Fibroblast of skin of abdomen (primary cell): ENCODE data around the gene NDUFS6.
"Not testable (repeated sequence)": the region's sequence is repeated elsewhere in the genome, so short reads cannot be mapped to it uniquely, and the experiment has no call there.

Experiments used
- DNase-seq: peaks from one replicate; pipeline ENCODE4 v3.0.0-alpha.2; 2013

NDUFS6 gene

GRCh38 chr5:1799110-1799601 is 2.1 kb upstream of the NDUFS6 start:
- DNase-seq, result no peak

GRCh38 chr5:1799602-1800471 is 1.4 kb upstream of the NDUFS6 start, which contains the start of gene MRPL36:
Gene MRPL36, minus strand, starts transcription at chr5:1799837. Its CDS starts 902 bp downstream, at chr5:1798935.
- peak; percentile 90 for DNase-seq

- DNase-seq, result no peak
Observed at GRCh38 chr5:1800472-1801221, 560 bp upstream of the NDUFS6 start.

- no peak for DNase-seq
Observed at GRCh38 chr5:1801967-1802295, 724 bp downstream of the NDUFS6 start.

- DNase-seq, result no peak
Observed at GRCh38 chr5:1803192-1803591, 2.0 kb downstream of the NDUFS6 start.

- DNase-seq, result no peak
Observed at GRCh38 chr5:1804001-1804690, 2.9 kb downstream of the NDUFS6 start.

- no peak for DNase-seq
Observed at GRCh38 chr5:1805326-1805725, 4.1 kb downstream of the NDUFS6 start.

- DNase-seq, result no peak
Observed at GRCh38 chr5:1805736-1806135, 4.5 kb downstream of the NDUFS6 start.

GRCh38 chr5:1806199-1806598 is 5.0 kb downstream of the NDUFS6 start:
- DNase-seq, result no peak

- no peak for DNase-seq
Observed at GRCh38 chr5:1806974-1807373, 5.8 kb downstream of the NDUFS6 start.

- no peak for DNase-seq
Observed at GRCh38 chr5:1807451-1808185, 6.4 kb downstream of the NDUFS6 start.

GRCh38 chr5:1808439-1808838 is 7.2 kb downstream of the NDUFS6 start:
- peak; percentile 27 for DNase-seq

- DNase-seq, result no peak
Observed at GRCh38 chr5:1809416-1810035, 8.3 kb downstream of the NDUFS6 start.

- DNase-seq, result no peak
Observed at GRCh38 chr5:1810581-1811101, 9.4 kb downstream of the NDUFS6 start.

GRCh38 chr5:1814183-1815020 is 13.2 kb downstream of the NDUFS6 start:
- no peak for DNase-seq

- DNase-seq, result no peak
Observed at GRCh38 chr5:1815071-1815786, 14.0 kb downstream of the NDUFS6 start.

- no peak for DNase-seq
Observed at GRCh38 chr5:1815881-1816292, 14.7 kb downstream of the NDUFS6 start.

GRCh38 chr5:1816495-1817089 is 15.4 kb downstream of the NDUFS6 start:
- not testable (repeated sequence) for DNase-seq

GRCh38 chr5:1817261-1818043 is 16.2 kb downstream of the NDUFS6 start:
- DNase-seq, result no peak
